Liver (tissue), 9 donors: Measurements from ENCODE around the gene FKBP1A. TPM values are rescaled to one million over a fixed set of nuclear protein-coding genes. Genes with fewer than 3 reads are reported as not detected.

ENCODE experiments used
- DNase-seq: peaks from one replicate; pipeline ENCODE4 v3.0.0-alpha.2; 2017; ENCODE audit warnings: low spot score
- H3K27ac ChIP-seq, 2 donors: one replicate each; pipeline ENCODE4 v1.7.0; 2013; ENCODE audit warnings: inconsistent platforms in 2 of 2, low read length in 2 of 2, control low read depth in 1 of 2, low read depth in 1 of 2, mild to moderate bottlenecking in 1 of 2
- H3K27me3 ChIP-seq, 4 donors: one replicate each; pipeline versions ENCODE4 v1.6.1 to v1.7.0; 2013; ENCODE audit warnings: low read length in 3 of 4, inconsistent platforms in 1 of 4, mild to moderate bottlenecking in 1 of 4, moderate library complexity in 1 of 4; ENCODE audit not compliant: control insufficient read depth in 4 of 4, insufficient read depth in 4 of 4
- H3K36me3 ChIP-seq, 4 donors: one replicate each; pipeline versions ENCODE4 v1.6.1 to v1.7.0; 2013; ENCODE audit warnings: low read length in 3 of 4, mild to moderate bottlenecking in 3 of 4, low read depth in 1 of 4, moderate library complexity in 1 of 4; ENCODE audit not compliant: control insufficient read depth in 4 of 4, insufficient read depth in 3 of 4
- H3K4me1 ChIP-seq, 4 donors: one replicate each; pipeline versions ENCODE4 v1.6.1 to v1.7.0; 2013; ENCODE audit warnings: low read length in 3 of 4, mild to moderate bottlenecking in 3 of 4, moderate library complexity in 1 of 4; ENCODE audit not compliant: control insufficient read depth in 4 of 4, insufficient read depth in 4 of 4
- H3K4me3 ChIP-seq, 3 donors: one replicate each; pipeline versions ENCODE4 v1.6.1 to v1.7.0; 2013; ENCODE audit warnings: low read length in 3 of 3, control low read depth in 1 of 3, low read depth in 1 of 3, mild to moderate bottlenecking in 1 of 3
- H3K9ac ChIP-seq, 2 donors: one replicate each; pipeline ENCODE4 v1.7.0; 2013; ENCODE audit warnings: low read length in 2 of 2, mild to moderate bottlenecking in 2 of 2, moderate library complexity in 2 of 2, control low read depth in 1 of 2, low read depth in 1 of 2
- H3K9me3 ChIP-seq, 4 donors: one replicate each; pipeline versions ENCODE4 v1.6.1 to v1.7.0; 2013; ENCODE audit warnings: low read length in 3 of 4; ENCODE audit not compliant: control insufficient read depth in 4 of 4
- FOXA2 ChIP-seq: IDR thresholded peaks from 2 replicates; pipeline ENCODE4 v1.6.1; 2016; ENCODE audit warnings: antibody characterized with exemption
- GABPA ChIP-seq, 2 donors: IDR thresholded peaks in 1 of 2; conservative IDR thresholded peaks in 1 of 2; 2 replicates each; pipeline ENCODE4 v1.6.1; 2016; ENCODE audit warnings: antibody characterized with exemption in 2 of 2, mild to moderate bottlenecking in 1 of 2, moderate library complexity in 1 of 2
- HNF4A ChIP-seq, 2 donors: conservative IDR thresholded peaks; 2 replicates each; pipeline ENCODE4 v1.6.1; 2016; ENCODE audit warnings: antibody characterized with exemption in 2 of 2, mild to moderate bottlenecking in 2 of 2
- HNF4G ChIP-seq: IDR thresholded peaks from 2 replicates; pipeline ENCODE4 v1.6.1; 2016; ENCODE audit warnings: antibody characterized with exemption
- JUND ChIP-seq, 2 donors: IDR thresholded peaks; 2 replicates each; pipeline ENCODE4 v1.6.1; 2016; ENCODE audit warnings: antibody characterized with exemption in 2 of 2
- NR2F2 ChIP-seq: IDR thresholded peaks from 2 replicates; pipeline ENCODE4 v1.6.1; 2016; ENCODE audit warnings: antibody characterized with exemption
- RAD21 ChIP-seq, 2 donors: IDR thresholded peaks; 2 replicates each; pipeline ENCODE4 v1.6.1; 2016; ENCODE audit warnings: antibody characterized with exemption in 2 of 2, mild to moderate bottlenecking in 2 of 2
- RXRA ChIP-seq, 2 donors: IDR thresholded peaks; 2 replicates each; pipeline ENCODE4 v1.6.1; 2017 to 2018; ENCODE audit warnings: antibody characterized with exemption in 2 of 2, mild to moderate bottlenecking in 1 of 2
- SP1 ChIP-seq: IDR thresholded peaks from 2 replicates; pipeline ENCODE4 v1.6.1; 2018; ENCODE audit warnings: antibody characterized with exemption, mild to moderate bottlenecking
- TAF1 ChIP-seq: conservative IDR thresholded peaks from 2 replicates; pipeline ENCODE4 v1.6.1; 2016; ENCODE audit warnings: antibody characterized with exemption, mild to moderate bottlenecking
- YY1 ChIP-seq: IDR thresholded peaks from 2 replicates; pipeline ENCODE4 v1.6.1; 2016; ENCODE audit warnings: antibody characterized with exemption, mild to moderate bottlenecking
- WGBS: extraction: QIAGEN DNeasy Blood & Tissue Kit; methylation state at CpG from one replicate; pipeline ENCODE4 v1.1.7; 2013; 5-methylcytosine and 5-hydroxymethylcytosine counted together
- polyA plus RNA-seq, 2 donors: library from polyadenylated mRNA; stranded (reverse) in 1 of 2; unstranded in 1 of 2; fragments of 200-250 nt in 1 of 2; fragments of >200 nt in 1 of 2; fragmentation: Nextera tagmentation in 1 of 2; extraction: Ambion mirVana in 1 of 2; gene quantifications; one replicate each; pipeline versions ENCODE4 v1.2.1 to v1.2.3, GENCODE V29; 2013 to 2015
- total RNA-seq, 2 donors: library from RNA; depleted of rRNA; stranded (reverse); fragments of >200 nt; gene quantifications; one replicate each; pipeline ENCODE4 v1.2.3, GENCODE V29; 2014
- TF ChIP-seq, protein P1 (sequence below): IDR thresholded peaks from 2 replicates; pipeline ENCODE4 v1.6.1; 2016; ENCODE audit warnings: antibody characterized with exemption
- TF ChIP-seq, protein P2 (sequence below): IDR thresholded peaks from 2 replicates; pipeline ENCODE4 v1.6.1; 2016; ENCODE audit warnings: antibody characterized with exemption
- TF ChIP-seq, protein P3 (sequence below): IDR thresholded peaks from 2 replicates; pipeline ENCODE4 v1.6.1; 2016; ENCODE audit warnings: antibody characterized with exemption
- TF ChIP-seq, protein P4 (sequence below): fragments of 150-350 bp; IDR thresholded peaks from 2 replicates; pipeline ENCODE4 v1.5.1; 2017; ENCODE audit warnings: improper control_type of control experiment, low read depth, low read length; ENCODE audit not compliant: missing input control
- TF ChIP-seq, protein P5 (sequence below): IDR thresholded peaks from 2 replicates; pipeline ENCODE4 v1.6.1; 2016; ENCODE audit warnings: antibody characterized with exemption, mild to moderate bottlenecking
- donor health status: healthy.
- donor health status: healthy.
- donor health status: healthy.
- donor health status: healthy.
- donor health status: healthy.

Gene FKBP1A
- total and polyA plus RNA-seq, 4 donors = 49.3 to 114 (median 76.9) TPM

DNA sequence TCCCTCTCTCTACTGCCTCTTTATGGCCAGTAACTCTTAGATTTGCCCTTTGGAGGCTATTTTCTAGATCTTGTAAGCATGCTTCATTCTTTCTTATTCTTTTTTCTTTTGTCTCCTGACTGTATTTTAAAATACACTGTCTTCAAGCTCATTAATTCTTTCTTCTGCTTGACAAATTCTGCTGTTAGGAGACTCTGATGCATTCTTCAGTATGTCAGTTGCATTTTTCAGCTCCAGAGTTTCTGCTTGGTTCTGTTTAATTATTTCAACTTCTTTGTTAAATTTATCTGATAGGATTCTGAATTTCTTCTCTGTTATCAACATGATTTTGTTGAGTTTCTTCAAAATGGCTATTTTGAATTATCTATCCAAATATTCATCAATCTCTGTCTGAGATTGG is 38.9 kb downstream of the FKBP1A start (continued):
- TF ChIP-seq, protein P1, sequence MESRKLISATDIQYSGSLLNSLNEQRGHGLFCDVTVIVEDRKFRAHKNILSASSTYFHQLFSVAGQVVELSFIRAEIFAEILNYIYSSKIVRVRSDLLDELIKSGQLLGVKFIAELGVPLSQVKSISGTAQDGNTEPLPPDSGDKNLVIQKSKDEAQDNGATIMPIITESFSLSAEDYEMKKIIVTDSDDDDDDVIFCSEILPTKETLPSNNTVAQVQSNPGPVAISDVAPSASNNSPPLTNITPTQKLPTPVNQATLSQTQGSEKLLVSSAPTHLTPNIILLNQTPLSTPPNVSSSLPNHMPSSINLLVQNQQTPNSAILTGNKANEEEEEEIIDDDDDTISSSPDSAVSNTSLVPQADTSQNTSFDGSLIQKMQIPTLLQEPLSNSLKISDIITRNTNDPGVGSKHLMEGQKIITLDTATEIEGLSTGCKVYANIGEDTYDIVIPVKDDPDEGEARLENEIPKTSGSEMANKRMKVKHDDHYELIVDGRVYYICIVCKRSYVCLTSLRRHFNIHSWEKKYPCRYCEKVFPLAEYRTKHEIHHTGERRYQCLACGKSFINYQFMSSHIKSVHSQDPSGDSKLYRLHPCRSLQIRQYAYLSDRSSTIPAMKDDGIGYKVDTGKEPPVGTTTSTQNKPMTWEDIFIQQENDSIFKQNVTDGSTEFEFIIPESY = no peak
- TF ChIP-seq JUND (IDR thresholded peaks at IDR 0.05) = no peak
- no peak for TF ChIP-seq FOXA2
- TF ChIP-seq HNF4G = no peak
- TF ChIP-seq SP1 = no peak

DNA sequence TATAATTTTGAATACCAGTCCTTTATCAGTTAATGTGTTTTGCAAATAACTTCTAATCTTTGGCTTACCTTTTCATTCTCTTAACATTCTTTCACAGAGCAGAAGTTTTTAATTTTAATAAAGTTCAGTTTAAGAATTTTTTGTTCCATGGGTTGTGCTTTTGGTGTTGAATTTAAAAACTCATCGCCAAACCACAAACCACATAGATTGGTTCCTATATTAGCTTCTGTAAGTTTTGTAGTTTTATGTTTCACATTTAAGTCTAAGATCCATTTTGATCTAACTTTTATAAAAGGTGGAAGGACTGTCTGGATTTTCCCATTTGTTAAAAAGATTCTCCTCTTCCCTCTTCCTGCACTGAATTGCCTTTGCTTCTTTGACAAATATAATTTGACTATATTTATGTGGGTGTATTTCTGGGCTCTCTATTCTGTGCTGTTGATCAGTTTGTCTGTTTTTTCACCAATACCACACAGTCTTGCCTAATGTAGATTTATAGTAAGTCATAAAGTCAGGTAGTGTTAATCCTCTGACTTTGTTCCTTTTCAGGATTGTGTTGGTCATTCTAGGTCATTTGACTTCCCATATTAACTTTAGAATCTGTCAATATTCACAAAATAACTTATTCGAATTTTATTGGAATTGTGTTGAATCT is 46.4 kb downstream of the FKBP1A start:
- Histone ChIP-seq H3K27me3 (no peaks in the 10 kb centered on the region), H3K9me3 (peaks cover 0 to 3% (median 0%) of the 10 kb centered on the region in 4 donors), H3K4me1 (no peaks in the 10 kb centered on the region), H3K27ac (no peak overlapping the region), H3K36me3 (no peaks in the 10 kb centered on the region), H3K9ac (no peak overlapping the region), H3K4me3 (no peak overlapping the region)
- DNase-seq = no peak
- TF ChIP-seq, protein P1 = no peak
- TF ChIP-seq RXRA (IDR thresholded peaks at IDR 0.05) (no peak), YY1 (no peak), HNF4A (conservative IDR thresholded peaks at IDR 0.05) (no peak), TAF1 (no peak), RAD21 (IDR thresholded peaks at IDR 0.05) (no peak), GABPA (IDR thresholded peaks at IDR 0.05 in 1 of 2, conservative IDR thresholded peaks at IDR 0.05 in 1 of 2) (no peak), SP1 (no peak), HNF4G (no peak), FOXA2 (no peak), NR2F2 (no peak)
- TF ChIP-seq, protein P2, sequence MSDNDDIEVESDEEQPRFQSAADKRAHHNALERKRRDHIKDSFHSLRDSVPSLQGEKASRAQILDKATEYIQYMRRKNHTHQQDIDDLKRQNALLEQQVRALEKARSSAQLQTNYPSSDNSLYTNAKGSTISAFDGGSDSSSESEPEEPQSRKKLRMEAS = no peak
- TF ChIP-seq, protein P3, sequence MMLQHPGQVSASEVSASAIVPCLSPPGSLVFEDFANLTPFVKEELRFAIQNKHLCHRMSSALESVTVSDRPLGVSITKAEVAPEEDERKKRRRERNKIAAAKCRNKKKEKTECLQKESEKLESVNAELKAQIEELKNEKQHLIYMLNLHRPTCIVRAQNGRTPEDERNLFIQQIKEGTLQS = no peak
- TF ChIP-seq, protein P4, sequence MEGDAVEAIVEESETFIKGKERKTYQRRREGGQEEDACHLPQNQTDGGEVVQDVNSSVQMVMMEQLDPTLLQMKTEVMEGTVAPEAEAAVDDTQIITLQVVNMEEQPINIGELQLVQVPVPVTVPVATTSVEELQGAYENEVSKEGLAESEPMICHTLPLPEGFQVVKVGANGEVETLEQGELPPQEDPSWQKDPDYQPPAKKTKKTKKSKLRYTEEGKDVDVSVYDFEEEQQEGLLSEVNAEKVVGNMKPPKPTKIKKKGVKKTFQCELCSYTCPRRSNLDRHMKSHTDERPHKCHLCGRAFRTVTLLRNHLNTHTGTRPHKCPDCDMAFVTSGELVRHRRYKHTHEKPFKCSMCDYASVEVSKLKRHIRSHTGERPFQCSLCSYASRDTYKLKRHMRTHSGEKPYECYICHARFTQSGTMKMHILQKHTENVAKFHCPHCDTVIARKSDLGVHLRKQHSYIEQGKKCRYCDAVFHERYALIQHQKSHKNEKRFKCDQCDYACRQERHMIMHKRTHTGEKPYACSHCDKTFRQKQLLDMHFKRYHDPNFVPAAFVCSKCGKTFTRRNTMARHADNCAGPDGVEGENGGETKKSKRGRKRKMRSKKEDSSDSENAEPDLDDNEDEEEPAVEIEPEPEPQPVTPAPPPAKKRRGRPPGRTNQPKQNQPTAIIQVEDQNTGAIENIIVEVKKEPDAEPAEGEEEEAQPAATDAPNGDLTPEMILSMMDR = no peak
- TF ChIP-seq, protein P5, sequence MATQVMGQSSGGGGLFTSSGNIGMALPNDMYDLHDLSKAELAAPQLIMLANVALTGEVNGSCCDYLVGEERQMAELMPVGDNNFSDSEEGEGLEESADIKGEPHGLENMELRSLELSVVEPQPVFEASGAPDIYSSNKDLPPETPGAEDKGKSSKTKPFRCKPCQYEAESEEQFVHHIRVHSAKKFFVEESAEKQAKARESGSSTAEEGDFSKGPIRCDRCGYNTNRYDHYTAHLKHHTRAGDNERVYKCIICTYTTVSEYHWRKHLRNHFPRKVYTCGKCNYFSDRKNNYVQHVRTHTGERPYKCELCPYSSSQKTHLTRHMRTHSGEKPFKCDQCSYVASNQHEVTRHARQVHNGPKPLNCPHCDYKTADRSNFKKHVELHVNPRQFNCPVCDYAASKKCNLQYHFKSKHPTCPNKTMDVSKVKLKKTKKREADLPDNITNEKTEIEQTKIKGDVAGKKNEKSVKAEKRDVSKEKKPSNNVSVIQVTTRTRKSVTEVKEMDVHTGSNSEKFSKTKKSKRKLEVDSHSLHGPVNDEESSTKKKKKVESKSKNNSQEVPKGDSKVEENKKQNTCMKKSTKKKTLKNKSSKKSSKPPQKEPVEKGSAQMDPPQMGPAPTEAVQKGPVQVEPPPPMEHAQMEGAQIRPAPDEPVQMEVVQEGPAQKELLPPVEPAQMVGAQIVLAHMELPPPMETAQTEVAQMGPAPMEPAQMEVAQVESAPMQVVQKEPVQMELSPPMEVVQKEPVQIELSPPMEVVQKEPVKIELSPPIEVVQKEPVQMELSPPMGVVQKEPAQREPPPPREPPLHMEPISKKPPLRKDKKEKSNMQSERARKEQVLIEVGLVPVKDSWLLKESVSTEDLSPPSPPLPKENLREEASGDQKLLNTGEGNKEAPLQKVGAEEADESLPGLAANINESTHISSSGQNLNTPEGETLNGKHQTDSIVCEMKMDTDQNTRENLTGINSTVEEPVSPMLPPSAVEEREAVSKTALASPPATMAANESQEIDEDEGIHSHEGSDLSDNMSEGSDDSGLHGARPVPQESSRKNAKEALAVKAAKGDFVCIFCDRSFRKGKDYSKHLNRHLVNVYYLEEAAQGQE = no peak
- WGBS = 85% methylated on average over 2 of the region's 2 CpGs
